K562 (cell line): ENCODE results near the gene PDZD2. TPM values are rescaled to one million over a fixed set of nuclear protein-coding genes. Genes with fewer than 3 reads are reported as not detected.

Experiments used
- ATAC-seq: fragments of 200-7000 bp; cut with Tn5 transposase; 3 replicates; pipeline ENCODE4 v1.9.1; 2020; ENCODE audit warnings: moderate library complexity
- BruUV-seq: library from RNA; stranded (reverse); fragments of 400-500 nt; replicated peaks from 2 replicates; lab custom pipeline; 2021; lab: Mats Ljungman, UMichigan
- CTCF ChIA-PET: fragments of 300-600 bp; formaldehyde crosslinking; extraction: SDS; loops from one replicate; lab custom pipeline; 2021; ENCODE audit warnings: low intra/inter-chr PET ratio; lab: Yijun Ruan, JAX
- POLR2A ChIA-PET: fragments of 300-600, 350-650 bp; sonication (Branson Sonifier 250); formaldehyde crosslinking; extraction: SDS; loops from one replicate; lab custom pipeline; 2021; ENCODE audit warnings: antibody characterized with exemption, inconsistent platforms; lab: Yijun Ruan, JAX
- DNase-seq, 4 experiments: peaks; one replicate each; pipeline versions ENCODE4 v3.0.0 to v3.0.0-alpha.2; 2011 to 2018; ENCODE audit warnings: low spot score in 3 of 4, mixed read lengths in 3 of 4; ENCODE audit errors: extremely low read depth in 1 of 4
- FAIRE-seq: peaks from 2 replicates; lab custom pipeline; 2011; peaks lifted over from hg19 to GRCh38; lab: Jason Lieb, UNC
- H2AFZ ChIP-seq: 2 replicates; pipeline ENCODE4 v1.6.0; 2011; ENCODE audit warnings: low read depth, low read length, control low read depth, inconsistent platforms
- H3K27ac ChIP-seq: fragments of 200-600 bp; 3 replicates; pipeline ENCODE4 v1.8.0; 2011; ENCODE audit warnings: low read depth, mild to moderate bottlenecking, control low read depth, inconsistent platforms, low read length, moderate library complexity, mixed read lengths; ENCODE audit errors: extremely low read depth
- H3K27me3 ChIP-seq, 2 experiments: fragments of 300-600 bp in 1 of 2; 2 replicates in 1 of 2; 3 replicates in 1 of 2; pipeline versions ENCODE4 v1.6.0 to v1.8.0; 2011; ENCODE audit warnings: inconsistent platforms in 2 of 2, low read length in 2 of 2, mild to moderate bottlenecking in 1 of 2, mixed read lengths in 1 of 2, moderate library complexity in 1 of 2; ENCODE audit not compliant: control insufficient read depth in 2 of 2, insufficient read depth in 2 of 2
- H3K36me3 ChIP-seq: fragments of 300-600 bp; 3 replicates; pipeline ENCODE4 v1.8.0; 2011; ENCODE audit warnings: mild to moderate bottlenecking, low read length, inconsistent platforms; ENCODE audit not compliant: control insufficient read depth, insufficient read depth
- H3K4me1 ChIP-seq, 2 experiments: fragments of 200-600 bp in 1 of 2; replicated peaks in 1 of 2; 2 replicates in 1 of 2; 3 replicates in 1 of 2; pipeline versions ENCODE4 v1.5.1 to v1.8.0; 2011; ENCODE audit warnings: inconsistent platforms in 2 of 2, low read length in 2 of 2, mild to moderate bottlenecking in 1 of 2, mixed read lengths in 1 of 2, moderate library complexity in 1 of 2; ENCODE audit not compliant: control insufficient read depth in 2 of 2, insufficient read depth in 2 of 2
- H3K4me2 ChIP-seq: 2 replicates; pipeline ENCODE4 v1.6.1; 2011; ENCODE audit warnings: low read length, control low read depth, inconsistent platforms, mixed read lengths; ENCODE audit not compliant: insufficient read depth
- H3K4me3 ChIP-seq: fragments of 200-600 bp; sonication (generic), shearing (Covaris generic); 2 replicates; pipeline ENCODE4 v1.5.1; 2016; ENCODE audit warnings: control low read depth, inconsistent platforms
- H3K79me2 ChIP-seq: fragments of 200-600 bp; 3 replicates; pipeline ENCODE4 v1.8.0; 2011; ENCODE audit warnings: low read length, inconsistent platforms; ENCODE audit not compliant: control insufficient read depth, insufficient read depth
- H3K9ac ChIP-seq, 2 experiments: 2 replicates each; pipeline versions ENCODE4 v1.6.0 to v1.6.1; 2011; ENCODE audit warnings: low read depth in 2 of 2, low read length in 2 of 2, control low read depth in 1 of 2, inconsistent platforms in 1 of 2, mild to moderate bottlenecking in 1 of 2, mixed read lengths in 1 of 2; ENCODE audit not compliant: insufficient read depth in 1 of 2
- H3K9me1 ChIP-seq: one replicate; pipeline ENCODE4 v1.6.0; 2011; ENCODE audit warnings: inconsistent platforms, mild to moderate bottlenecking, low read length, moderate library complexity; ENCODE audit not compliant: control insufficient read depth, insufficient read depth
- H3K9me3 ChIP-seq: replicated peaks from 2 replicates; pipeline ENCODE4 v1.5.1; 2011; ENCODE audit warnings: low read depth, low read length, inconsistent platforms; ENCODE audit not compliant: control insufficient read depth, insufficient read depth
- H4K20me1 ChIP-seq: replicated peaks from 2 replicates; pipeline ENCODE4 v1.6.1; 2011; ENCODE audit warnings: low read length, inconsistent platforms, mixed read lengths; ENCODE audit not compliant: control insufficient read depth, insufficient read depth
- GABPB2 ChIP-seq: fragments of 250-450 bp; sonication (Bioruptor Pico); conservative IDR thresholded peaks from 2 replicates; pipeline ENCODE4 v1.5.1; 2021; ENCODE audit warnings: mild to moderate bottlenecking
- ZNF277 ChIP-seq: fragments of 250-450 bp; sonication (Bioruptor Pico); IDR thresholded peaks from 2 replicates; pipeline ENCODE4 v1.8.0; 2022; ENCODE audit warnings: inconsistent platforms, mild to moderate bottlenecking, moderate library complexity, borderline replicate concordance
- WGBS: fragments of 100-300 bp; shearing (Covaris generic); methylation state at CpG from one replicate; pipeline ENCODE4 v1.1.6; 2016; ENCODE audit warnings: low coverage, mixed read lengths; ENCODE audit not compliant: insufficient coverage; ENCODE audit errors: missing lambda C conversion rate; 5-methylcytosine and 5-hydroxymethylcytosine counted together
- in situ Hi-C: fragments of 300-500 bp; cut with MboI; formaldehyde crosslinking; loops from 4 replicates; pipeline ENCODE4 v1.15.0; 2018; ENCODE audit warnings: inconsistent platforms, mixed read lengths
- intact Hi-C: fragments of 100-400 bp; cut with micrococcal nuclease; formaldehyde crosslinking; loops from 2 replicates; pipeline ENCODE4 v1.14.2; 2022
- polyA plus RNA-seq, 8 experiments: library from polyadenylated mRNA; depleted of rRNA in 4 of 8; stranded (reverse) in 5 of 8; unstranded in 3 of 8; fragments of >200 nt; fragmentation: Nextera tagmentation in 2 of 8; fragmentation: Illumina TruSeq in 1 of 8; extraction: Ambion mirVana in 2 of 8; extraction: Trizol in 1 of 8; gene quantifications; 2 replicates each; pipeline versions ENCODE4 v1.2.1 to v1.2.3, GENCODE V29; 2011 to 2014; ENCODE audit warnings: inconsistent platforms in 1 of 8, missing spikeins in 1 of 8
- total RNA-seq, 7 experiments: library from RNA; depleted of rRNA in 6 of 7; stranded (reverse); fragments of >200 nt in 6 of 7; fragmentation: Illumina TruSeq in 2 of 7; extraction: Trizol in 2 of 7; gene quantifications; 2 replicates each; pipeline versions ENCODE4 v1.2.1 to v1.2.3, GENCODE V29; 2011 to 2021; ENCODE audit warnings: low replicate concordance in 1 of 7

Gene PDZD2
- total and polyA plus RNA-seq, 9 of the 15 experiments (the other 6 are each of a cell fraction or from before 2014, with no cell fraction given) = 0.02 to 0.08 (median 0.04) TPM; not detected in 6

GRCh38 chr5:31895199-31895820, 256.4 kb downstream of the PDZD2 start:
- DNase-seq = no peak
- in situ Hi-C loops = no loop called here
- FAIRE-seq = no peak
- no TSS peak for BruUV-seq
- Histone ChIP-seq H3K27me3 (peaks cover 16 to 35% of the 10 kb centered on the region in 2 experiments), H3K36me3 (no peaks in the 10 kb centered on the region), H3K9me3 (no peaks in the 10 kb centered on the region), H3K9ac (no peak overlapping the region), H3K79me2 (no peaks in the 10 kb centered on the region), H3K4me3 (no peak overlapping the region), H4K20me1 (no peaks in the 10 kb centered on the region), H2AFZ (no peak overlapping the region), H3K4me1 (no peaks in the 10 kb centered on the region), H3K27ac (no peak overlapping the region), H3K9me1 (no peaks in the 10 kb centered on the region), H3K4me2 (no peak overlapping the region)
- TF ChIP-seq GABPB2 (CRISPR knock-in tag) (no peak), ZNF277 (CRISPR knock-in tag) (no peak)
- no peak for ATAC-seq
- intact Hi-C loops = no loop called here
- CTCF ChIA-PET = no interaction called here
- 0% methylated on average over 2 of the region's 2 CpGs for WGBS
- POLR2A ChIA-PET = interaction anchor here (0.6 to 1.1 kb wide), 5 partner anchors 12 to 702 kb away, joined by 3 to 5 read pairs (median 3); no protein-coding TSS in a partner anchor
